Renal pelvis (tissue), 4 donors: ENCODE measurements around the gene TNFRSF8. TPM values are rescaled to one million over a fixed set of nuclear protein-coding genes. Genes with fewer than 3 reads are reported as not detected.
"Not testable (repeated sequence)": the region's sequence is repeated elsewhere in the genome, so short reads cannot be mapped to it uniquely, and the experiment has no call there.

Experiments
- DNase-seq: peaks from one replicate; pipeline ENCODE4 v3.0.0-alpha.2; 2013
- polyA plus RNA-seq, 3 donors: library from polyadenylated mRNA; unstranded; fragments of 120-200 nt; gene quantifications; one replicate each; pipeline ENCODE4 v1.2.1, GENCODE V29; 2013; ENCODE audit not compliant: insufficient read length in 3 of 3

TNFRSF8 gene
- polyA plus RNA-seq, 3 donors: 0.54 to 0.62 (median 0.58) TPM

- DNase-seq: no peak
Measured at GRCh38 chr1:12038356-12039163, 24.5 kb upstream of the TNFRSF8 start.

GRCh38 chr1:12039164-12039525 lies 24.0 kb upstream of the TNFRSF8 start:
- no peak for DNase-seq

- not testable (repeated sequence) for DNase-seq
Measured at GRCh38 chr1:12039824-12040456, 23.2 kb upstream of the TNFRSF8 start.

- DNase-seq: no peak
Measured at GRCh38 chr1:12040457-12041051, 22.5 kb upstream of the TNFRSF8 start.

- DNase-seq: not testable (repeated sequence)
Measured at GRCh38 chr1:12044187-12044877, 18.8 kb upstream of the TNFRSF8 start.

- DNase-seq: no peak
Measured at GRCh38 chr1:12046749-12047119, 16.4 kb upstream of the TNFRSF8 start.

GRCh38 chr1:12047120-12047876 lies 15.8 kb upstream of the TNFRSF8 start:
- DNase-seq: no peak

- no peak for DNase-seq
Measured at GRCh38 chr1:12048372-12048771, 14.7 kb upstream of the TNFRSF8 start.

GRCh38 chr1:12049616-12050015 lies 13.5 kb upstream of the TNFRSF8 start:
- DNase-seq: no peak

- no peak for DNase-seq
Measured at GRCh38 chr1:12051361-12051760, 11.7 kb upstream of the TNFRSF8 start.

- no peak for DNase-seq
Measured at GRCh38 chr1:12052008-12052573, 11.0 kb upstream of the TNFRSF8 start.

- no peak for DNase-seq
Measured at GRCh38 chr1:12052997-12053686, 10.0 kb upstream of the TNFRSF8 start.

- no peak for DNase-seq
Measured at GRCh38 chr1:12053752-12054548, 9.2 kb upstream of the TNFRSF8 start.

- no peak for DNase-seq
Measured at GRCh38 chr1:12055259-12055658, 7.8 kb upstream of the TNFRSF8 start.

GRCh38 chr1:12056331-12056841 lies 6.7 kb upstream of the TNFRSF8 start:
- DNase-seq: no peak

GRCh38 chr1:12057382-12057781 lies 5.7 kb upstream of the TNFRSF8 start:
- no peak for DNase-seq

GRCh38 chr1:12057940-12058687 lies 5.0 kb upstream of the TNFRSF8 start:
- DNase-seq: no peak

- DNase-seq: no peak
Measured at GRCh38 chr1:12059226-12059625, 3.9 kb upstream of the TNFRSF8 start.
